Measurements from ENCODE around the gene ESRRA.

Gene ESRRA

GRCh38 chr11:64305075-64305690, at the start of gene ESRRA:
Gene ESRRA (plus strand): TSS chr11:64305524. CDS start chr11:64307180, 1,656 bp downstream.
- DNase-seq (ENCODE audit: low spot score) = peak; percentile 97

GRCh38 chr11:64256300-64256699, 49.0 kb upstream of the ESRRA start:
- no peak for DNase-seq (ENCODE audit: low spot score)

DNA sequence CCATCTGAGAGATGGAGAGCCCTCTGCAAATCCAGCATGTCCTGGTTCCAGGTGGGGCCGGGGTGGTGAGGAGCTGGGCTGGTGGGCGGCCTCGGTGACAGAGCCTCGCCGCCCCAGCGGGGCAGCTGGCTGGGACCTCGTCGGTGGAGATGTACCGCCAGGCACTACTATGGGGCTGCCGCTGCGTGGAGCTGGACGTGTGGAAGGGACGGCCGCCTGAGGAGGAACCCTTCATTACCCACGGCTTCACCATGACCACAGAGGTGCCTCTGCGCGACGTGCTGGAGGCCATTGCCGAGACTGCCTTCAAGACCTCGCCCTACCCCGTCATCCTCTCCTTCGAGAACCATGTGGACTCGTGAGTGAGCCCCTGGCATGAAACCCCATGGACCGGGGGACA, 47.0 kb upstream of the ESRRA start:
- DNase-seq (ENCODE audit: low spot score) = no peak

- no peak for DNase-seq (ENCODE audit: low spot score)
Observed at GRCh38 chr11:64258946-64259532, 46.3 kb upstream of the ESRRA start.

DNA sequence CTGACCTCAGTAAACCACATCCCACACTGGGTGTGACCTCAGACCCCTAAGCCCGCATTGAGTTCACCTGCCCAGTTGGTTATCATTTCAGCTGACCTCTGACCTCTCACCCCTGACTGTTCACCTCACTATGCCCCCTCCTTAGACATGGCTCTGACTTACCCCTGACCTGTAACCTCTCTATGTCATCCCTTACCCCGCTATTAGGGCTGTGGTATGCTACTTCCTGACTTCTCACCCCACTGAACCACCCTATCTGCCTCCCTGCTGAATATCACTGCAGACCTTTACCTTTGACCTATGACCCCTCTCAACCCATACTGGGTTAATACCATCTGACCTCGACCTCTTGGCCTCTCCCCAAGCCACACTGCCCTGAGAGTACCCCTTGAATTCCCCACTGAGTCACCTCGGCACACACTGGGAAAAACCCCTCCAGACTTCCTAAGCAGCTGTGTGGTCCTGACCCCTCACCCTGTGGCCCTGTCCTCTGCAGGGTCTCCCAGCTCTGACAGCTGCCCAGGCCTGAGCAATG, 45.7 kb upstream of the ESRRA start:
- no peak for DNase-seq (ENCODE audit: low spot score)

- no peak for DNase-seq (ENCODE audit: low spot score)
Observed at GRCh38 chr11:64260147-64260708, 45.1 kb upstream of the ESRRA start.

- no peak for DNase-seq (ENCODE audit: low spot score)
Observed at GRCh38 chr11:64261556-64262080, 43.7 kb upstream of the ESRRA start.

DNA sequence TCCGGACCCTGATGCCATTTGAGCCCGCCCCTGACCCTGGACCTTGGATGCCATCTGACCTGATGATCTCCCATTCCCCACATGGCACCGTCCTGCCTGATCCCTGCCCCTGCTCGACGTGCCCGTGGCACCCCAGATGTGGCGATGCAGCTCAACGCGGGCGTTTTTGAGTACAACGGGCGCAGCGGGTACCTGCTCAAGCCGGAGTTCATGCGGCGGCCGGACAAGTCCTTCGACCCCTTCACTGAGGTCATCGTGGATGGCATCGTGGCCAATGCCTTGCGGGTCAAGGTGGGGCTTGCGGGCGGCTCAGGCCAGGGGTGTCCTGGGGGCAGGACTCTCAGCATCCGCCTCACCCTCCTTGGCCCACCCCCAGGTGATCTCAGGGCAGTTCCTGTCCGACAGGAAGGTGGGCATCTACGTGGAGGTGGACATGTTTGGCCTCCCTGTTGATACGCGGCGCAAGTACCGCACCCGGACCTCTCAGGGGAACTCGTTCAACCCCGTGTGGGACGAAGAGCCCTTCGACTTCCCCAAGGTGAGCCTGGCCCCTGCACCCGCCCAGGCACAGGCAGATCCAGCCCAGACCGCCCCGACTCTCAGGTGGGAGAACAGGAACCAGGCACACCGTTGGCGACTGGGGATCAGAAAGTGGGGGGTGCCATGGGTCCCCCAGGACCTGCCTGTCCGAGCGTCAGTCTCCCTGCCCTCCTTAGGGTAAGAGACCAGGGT, 42.9 kb upstream of the ESRRA start:
- DNase-seq (ENCODE audit: low spot score) = no peak

DNA sequence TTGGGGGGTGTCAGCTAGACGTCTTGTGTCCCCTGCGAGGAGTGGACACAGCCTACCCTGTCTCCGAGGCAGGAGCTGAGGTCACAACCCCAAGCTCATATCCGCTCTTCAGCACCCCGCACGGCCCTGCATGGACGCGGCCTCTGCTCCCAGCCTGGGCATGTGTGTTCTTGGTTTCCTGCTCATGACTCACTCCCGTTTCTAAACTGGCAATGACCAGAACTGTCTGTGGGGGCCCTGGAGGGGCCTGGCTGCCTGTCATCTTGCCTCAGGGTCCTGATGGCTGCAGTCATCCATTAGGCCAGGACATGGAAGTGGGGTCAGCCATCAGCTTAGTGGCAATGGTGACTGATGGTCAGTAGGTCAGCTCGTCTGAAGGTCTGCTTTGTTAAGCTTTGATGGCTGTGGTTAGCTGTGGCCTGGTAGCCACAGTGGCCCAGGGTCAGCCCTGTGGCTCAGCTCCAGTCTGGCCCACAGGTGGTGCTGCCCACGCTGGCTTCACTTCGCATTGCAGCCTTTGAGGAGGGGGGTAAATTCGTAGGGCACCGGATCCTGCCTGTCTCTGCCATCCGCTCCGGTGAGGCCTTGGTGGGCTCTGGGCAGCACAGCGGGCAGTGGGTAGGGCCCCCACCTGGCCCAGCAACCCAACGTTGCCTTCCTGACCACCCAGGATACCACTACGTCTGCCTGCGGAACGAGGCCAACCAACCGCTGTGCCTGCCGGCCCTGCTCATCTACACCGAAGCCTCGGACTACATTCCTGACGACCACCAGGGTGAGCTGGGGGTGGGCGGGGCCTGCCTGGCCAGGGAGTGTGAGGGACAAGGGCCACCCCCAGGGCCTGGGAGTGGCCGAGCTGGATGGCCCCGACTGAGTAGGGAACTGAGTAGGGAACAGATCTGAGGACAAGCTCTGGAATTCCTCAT, 42.0 kb upstream of the ESRRA start:
- no peak for DNase-seq (ENCODE audit: low spot score)

DNA sequence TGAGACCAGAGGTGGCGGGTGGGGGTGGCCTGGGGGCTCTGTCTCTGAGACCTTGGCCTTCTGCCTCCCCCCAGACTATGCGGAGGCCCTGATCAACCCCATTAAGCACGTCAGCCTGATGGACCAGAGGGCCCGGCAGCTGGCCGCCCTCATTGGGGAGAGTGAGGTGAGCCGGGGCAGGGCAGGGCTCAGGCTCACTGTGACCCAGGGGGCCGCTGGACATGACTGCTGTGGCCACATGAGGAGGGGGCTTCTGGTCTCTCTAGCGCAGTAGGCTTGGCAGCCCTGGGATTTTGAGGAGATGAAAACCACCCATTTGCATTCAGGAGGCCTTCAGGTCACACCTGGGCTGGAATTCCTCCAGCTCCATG, 41.4 kb upstream of the ESRRA start:
- DNase-seq (ENCODE audit: low spot score) = no peak

DNA sequence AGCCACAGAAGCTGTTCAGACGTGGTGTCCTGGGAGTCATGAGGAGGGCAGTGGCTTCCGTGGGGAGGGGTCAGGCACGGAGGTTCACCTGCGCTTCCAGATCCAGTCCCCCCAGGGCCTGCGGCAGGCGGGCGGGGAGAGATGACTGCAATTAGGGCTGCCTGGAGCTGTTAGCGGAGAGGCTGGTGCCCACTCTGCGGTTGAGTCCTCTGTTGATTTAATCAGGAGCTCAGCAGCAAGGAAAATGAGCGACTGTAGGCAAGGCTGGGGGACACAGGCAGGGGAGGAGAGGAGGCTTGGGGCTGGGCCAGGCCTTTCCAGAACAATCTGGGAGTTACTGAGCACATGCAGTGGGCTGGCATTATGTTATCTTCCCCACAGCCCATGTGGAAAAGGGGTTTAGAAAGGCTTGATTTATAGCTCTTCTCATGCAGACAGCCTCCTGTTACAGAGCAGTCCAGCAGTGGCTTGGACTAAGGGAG, 40.9 kb upstream of the ESRRA start:
- no peak for DNase-seq (ENCODE audit: low spot score)

DNA sequence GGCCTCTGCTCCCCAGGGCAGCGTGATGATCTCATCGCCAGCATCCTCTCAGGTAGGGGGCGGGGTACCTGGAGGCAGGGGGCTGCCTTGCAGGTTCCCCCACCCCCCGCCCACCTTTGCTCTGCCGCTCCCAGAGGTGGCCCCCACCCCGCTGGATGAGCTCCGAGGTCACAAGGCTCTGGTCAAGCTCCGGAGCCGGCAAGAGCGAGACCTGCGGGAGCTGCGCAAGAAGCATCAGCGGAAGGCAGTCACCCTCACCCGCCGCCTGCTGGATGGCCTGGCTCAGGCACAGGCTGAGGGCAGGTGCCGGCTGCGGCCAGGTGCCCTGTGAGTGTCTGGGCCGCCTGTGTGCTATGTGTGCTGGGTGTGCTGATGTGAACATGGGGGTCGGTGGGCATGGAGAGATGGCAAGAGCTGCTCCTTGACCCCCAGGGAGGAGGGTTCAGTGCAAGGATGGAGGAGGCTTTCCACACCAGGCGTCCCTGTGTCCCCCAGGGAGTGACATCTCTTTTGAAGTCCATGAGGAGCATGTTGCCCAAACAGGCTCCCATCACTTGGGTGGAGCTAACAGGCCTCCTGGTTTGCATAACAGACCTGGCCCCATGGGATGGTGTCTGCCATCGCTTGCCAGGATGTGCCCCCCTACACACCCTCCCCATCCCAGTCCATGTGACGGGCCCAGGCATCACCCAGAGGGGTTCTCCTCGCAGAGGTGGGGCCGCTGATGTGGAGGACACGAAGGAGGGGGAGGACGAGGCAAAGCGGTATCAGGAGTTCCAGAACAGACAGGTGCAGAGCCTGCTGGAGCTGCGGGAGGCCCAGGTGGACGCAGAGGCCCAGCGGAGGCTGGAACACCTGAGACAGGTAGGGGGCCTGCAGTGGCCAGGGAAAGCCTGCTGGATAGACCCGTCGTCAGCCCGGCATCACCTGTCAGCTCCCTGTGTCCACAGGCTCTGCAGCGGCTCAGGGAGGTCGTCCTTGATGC, 39.9 kb upstream of the ESRRA start:
- no peak for DNase-seq (ENCODE audit: low spot score)

DNA sequence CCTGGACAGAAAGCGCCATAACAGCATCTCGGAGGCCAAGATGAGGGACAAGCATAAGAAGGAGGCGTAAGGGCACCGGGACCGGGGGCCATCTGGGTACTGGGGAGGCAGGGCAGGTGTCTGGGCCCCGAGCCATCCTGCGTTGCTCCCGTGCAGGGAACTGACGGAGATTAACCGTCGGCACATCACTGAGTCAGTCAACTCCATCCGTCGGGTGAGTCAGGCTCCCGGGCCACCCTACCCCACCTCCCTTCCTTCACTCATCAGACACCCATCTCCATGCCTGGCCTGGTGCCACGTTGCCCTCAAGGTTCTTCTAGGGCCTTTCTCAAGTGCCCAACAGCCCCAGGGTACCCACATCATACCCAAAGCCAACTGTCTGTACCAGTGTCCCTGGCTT, 39.0 kb upstream of the ESRRA start:
- DNase-seq (ENCODE audit: low spot score) = no peak

GRCh38 chr11:64267207-64267945, 37.9 kb upstream of the ESRRA start:
- no peak for DNase-seq (ENCODE audit: low spot score)

GRCh38 chr11:64268025-64268892, 37.1 kb upstream of the ESRRA start:
- no peak for DNase-seq (ENCODE audit: low spot score)

GRCh38 chr11:64268893-64269539, 36.3 kb upstream of the ESRRA start:
- peak; percentile 31 for DNase-seq (ENCODE audit: low spot score)

- peak; percentile 98 for DNase-seq (ENCODE audit: low spot score)
Observed at GRCh38 chr11:64269540-64270220, 35.6 kb upstream of the ESRRA start.
